CD4-positive, alpha-beta T cell treated with Interleukin-6 at 100 ng/mL for 8 hours (primary cell): ENCODE results near the gene MEF2A.

Source experiments
- DNase-seq: peaks from one replicate; pipeline ENCODE4 v3.0.0-alpha.2; 2020; ENCODE audit warnings: mixed read lengths, low spot score

The MEF2A gene

GRCh38 chr15:99706557-99707303 is 140.9 kb downstream of the MEF2A start:
- DNase-seq = peak; percentile 51

GRCh38 chr15:99707473-99708270 is 141.9 kb downstream of the MEF2A start:
- DNase-seq = peak; percentile 52

GRCh38 chr15:99708563-99708962 is 142.8 kb downstream of the MEF2A start:
- DNase-seq = no peak

GRCh38 chr15:99709243-99709986 is 143.6 kb downstream of the MEF2A start:
- DNase-seq = no peak

GRCh38 chr15:99711625-99712024 is 145.8 kb downstream of the MEF2A start:
- DNase-seq = no peak

- no peak for DNase-seq
Observed at GRCh38 chr15:99712415-99712814, 146.6 kb downstream of the MEF2A start.

- DNase-seq = no peak
Observed at GRCh38 chr15:99716540-99717095, 150.8 kb downstream of the MEF2A start.

- no peak for DNase-seq
Observed at GRCh38 chr15:99717161-99718009, 151.6 kb downstream of the MEF2A start.

- DNase-seq = no peak
Observed at GRCh38 chr15:99718421-99718820, 152.6 kb downstream of the MEF2A start.

GRCh38 chr15:99719096-99719541 is 153.3 kb downstream of the MEF2A start:
- no peak for DNase-seq

- no peak for DNase-seq
Observed at GRCh38 chr15:99720533-99720932, 154.7 kb downstream of the MEF2A start.

- no peak for DNase-seq
Observed at GRCh38 chr15:99721104-99721778, 155.5 kb downstream of the MEF2A start.

- DNase-seq = no peak
Observed at GRCh38 chr15:99721896-99722295, 156.1 kb downstream of the MEF2A start.

- no peak for DNase-seq
Observed at GRCh38 chr15:99722406-99722805, 156.6 kb downstream of the MEF2A start.

- no peak for DNase-seq
Observed at GRCh38 chr15:99726333-99726732, 160.5 kb downstream of the MEF2A start.

- DNase-seq = no peak
Observed at GRCh38 chr15:99727330-99727729, 161.5 kb downstream of the MEF2A start.

GRCh38 chr15:99727733-99728132 is 161.9 kb downstream of the MEF2A start:
- no peak for DNase-seq

- no peak for DNase-seq
Observed at GRCh38 chr15:99728916-99729315, 163.1 kb downstream of the MEF2A start.

- no peak for DNase-seq
Observed at GRCh38 chr15:99729327-99729726, 163.5 kb downstream of the MEF2A start.

- peak; percentile 26 for DNase-seq
Observed at GRCh38 chr15:99729920-99730319, 164.1 kb downstream of the MEF2A start.
